Measurements from ENCODE around the gene CEP104. TPM values are rescaled to one million over a fixed set of nuclear protein-coding genes. Genes with fewer than 3 reads are reported as not detected.

The CEP104 gene
- 10.6 and 19.6 TPM in 2 replicates for total RNA-seq (2014; rRNA removed; shearing (Covaris generic))
- polyA plus RNA-seq (2015; cell fraction: cytosol; rRNA removed), result 28.0 and 29.6 TPM in 2 replicates
- 25.5 and 63.9 TPM in 2 replicates for polyA plus RNA-seq (2015; cell fraction: nucleus; rRNA removed)

GRCh38 chr1:3856923-3857790 is at the start of gene CEP104, which contains the start of gene DFFB:
Gene CEP104 (minus strand): TSS chr1:3857211. CDS start chr1:3852407, 4,804 bp downstream.
Gene DFFB (plus strand): TSS chr1:3857476. CDS start chr1:3857604, 128 bp downstream.
- in situ Hi-C loops (cut with HindIII; ENCODE audit: low pct_unique_long_range_greater_than_20kb, low sequenced_read_pairs), result no loop called here
- peak; percentile 91 for DNase-seq (ENCODE audit: low read depth, low spot score)

- in situ Hi-C loops (cut with HindIII; ENCODE audit: low pct_unique_long_range_greater_than_20kb, low sequenced_read_pairs), result no loop called here
- no peak for DNase-seq (ENCODE audit: low read depth, low spot score)
Observed at GRCh38 chr1:3906672-3907020, 49.6 kb upstream of the CEP104 start.

GRCh38 chr1:3905953-3906671 is 49.1 kb upstream of the CEP104 start:
- in situ Hi-C loops (cut with HindIII; ENCODE audit: low pct_unique_long_range_greater_than_20kb, low sequenced_read_pairs), result no loop called here
- no peak for DNase-seq (ENCODE audit: low read depth, low spot score)

GRCh38 chr1:3905266-3905952 is 48.4 kb upstream of the CEP104 start:
- no peak for DNase-seq (ENCODE audit: low read depth, low spot score)
- in situ Hi-C loops (cut with HindIII; ENCODE audit: low pct_unique_long_range_greater_than_20kb, low sequenced_read_pairs), result no loop called here

- DNase-seq (ENCODE audit: low read depth, low spot score), result no peak
- in situ Hi-C loops (cut with HindIII; ENCODE audit: low pct_unique_long_range_greater_than_20kb, low sequenced_read_pairs), result no loop called here
Observed at GRCh38 chr1:3904843-3905185, 47.8 kb upstream of the CEP104 start.

- in situ Hi-C loops (cut with HindIII; ENCODE audit: low pct_unique_long_range_greater_than_20kb, low sequenced_read_pairs), result no loop called here
- DNase-seq (ENCODE audit: low read depth, low spot score), result no peak
Observed at GRCh38 chr1:3904006-3904842, 47.2 kb upstream of the CEP104 start.

- no peak for DNase-seq (ENCODE audit: low read depth, low spot score)
- in situ Hi-C loops (cut with HindIII; ENCODE audit: low pct_unique_long_range_greater_than_20kb, low sequenced_read_pairs), result no loop called here
Observed at GRCh38 chr1:3903141-3904005, 46.4 kb upstream of the CEP104 start.

GRCh38 chr1:3902571-3903091 is 45.6 kb upstream of the CEP104 start:
- in situ Hi-C loops (cut with HindIII; ENCODE audit: low pct_unique_long_range_greater_than_20kb, low sequenced_read_pairs), result no loop called here

GRCh38 chr1:3902111-3902511 is 45.1 kb upstream of the CEP104 start:
- in situ Hi-C loops (cut with HindIII; ENCODE audit: low pct_unique_long_range_greater_than_20kb, low sequenced_read_pairs), result no loop called here
- no peak for DNase-seq (ENCODE audit: low read depth, low spot score)

More at GRCh38 chr1:3902571-3903091, 45.6 kb upstream of the CEP104 start:
- DNase-seq (ENCODE audit: low read depth, low spot score), result no peak

- in situ Hi-C loops (cut with HindIII; ENCODE audit: low pct_unique_long_range_greater_than_20kb, low sequenced_read_pairs), result no loop called here
- peak; percentile 95 for DNase-seq (ENCODE audit: low read depth, low spot score)
Observed at GRCh38 chr1:3900969-3901529, 44.0 kb upstream of the CEP104 start.

- in situ Hi-C loops (cut with HindIII; ENCODE audit: low pct_unique_long_range_greater_than_20kb, low sequenced_read_pairs), result no loop called here
- peak; percentile 97 for DNase-seq (ENCODE audit: low read depth, low spot score)
Observed at GRCh38 chr1:3900150-3900968, 43.3 kb upstream of the CEP104 start, which contains the start of gene C1orf174. Gene C1orf174 (minus strand): TSS chr1:3900272. CDS start chr1:3900186, 86 bp downstream.

- no peak for DNase-seq (ENCODE audit: low read depth, low spot score)
- in situ Hi-C loops (cut with HindIII; ENCODE audit: low pct_unique_long_range_greater_than_20kb, low sequenced_read_pairs), result no loop called here
Observed at GRCh38 chr1:3899754-3900149, 42.7 kb upstream of the CEP104 start.

- DNase-seq (ENCODE audit: low read depth, low spot score), result no peak
- in situ Hi-C loops (cut with HindIII; ENCODE audit: low pct_unique_long_range_greater_than_20kb, low sequenced_read_pairs), result no loop called here
Observed at GRCh38 chr1:3898994-3899753, 42.2 kb upstream of the CEP104 start.

GRCh38 chr1:3898475-3898735 is 41.4 kb upstream of the CEP104 start:
- in situ Hi-C loops (cut with HindIII; ENCODE audit: low pct_unique_long_range_greater_than_20kb, low sequenced_read_pairs), result no loop called here
- DNase-seq (ENCODE audit: low read depth, low spot score), result no peak

All from SK-MEL-5 (cell line).